IPS DF 6.9 (cell line): ENCODE measurements around the gene COL4A1.

ENCODE experiments used
- DNase-seq: peaks from one replicate; pipeline ENCODE4 v3.0.0-alpha.2; 2013; ENCODE audit warnings: low read depth, low spot score
- H3K27ac ChIP-seq: one replicate; pipeline ENCODE4 v1.5.1; 2013; ENCODE audit warnings: low read length, control low read depth
- H3K27me3 ChIP-seq: 2 replicates; pipeline ENCODE4 v1.6.1; 2013; ENCODE audit warnings: mild to moderate bottlenecking, low read length; ENCODE audit not compliant: control insufficient read depth, insufficient read depth
- H3K36me3 ChIP-seq: 2 replicates; pipeline ENCODE4 v1.6.1; 2013; ENCODE audit warnings: low read length; ENCODE audit not compliant: control insufficient read depth, insufficient read depth
- H3K4me1 ChIP-seq: 2 replicates; pipeline ENCODE4 v1.6.1; 2013; ENCODE audit warnings: low read length; ENCODE audit not compliant: control insufficient read depth, insufficient read depth
- H3K4me3 ChIP-seq: 2 replicates; pipeline ENCODE4 v1.5.1; 2013; ENCODE audit warnings: mild to moderate bottlenecking, low read length
- H3K9me3 ChIP-seq: 2 replicates; pipeline ENCODE4 v1.6.1; 2013; ENCODE audit warnings: low read length, inconsistent platforms; ENCODE audit not compliant: control insufficient read depth, insufficient read depth
- WGBS: extraction: QIAGEN DNeasy Blood & Tissue Kit; methylation state at CpG from one replicate; pipeline ENCODE4 v1.1.7; 2013; ENCODE audit warnings: mixed read lengths, missing lambda C conversion rate; ENCODE audit not compliant: insufficient read length, insufficient coverage; 5-methylcytosine and 5-hydroxymethylcytosine counted together

COL4A1 gene

DNA sequence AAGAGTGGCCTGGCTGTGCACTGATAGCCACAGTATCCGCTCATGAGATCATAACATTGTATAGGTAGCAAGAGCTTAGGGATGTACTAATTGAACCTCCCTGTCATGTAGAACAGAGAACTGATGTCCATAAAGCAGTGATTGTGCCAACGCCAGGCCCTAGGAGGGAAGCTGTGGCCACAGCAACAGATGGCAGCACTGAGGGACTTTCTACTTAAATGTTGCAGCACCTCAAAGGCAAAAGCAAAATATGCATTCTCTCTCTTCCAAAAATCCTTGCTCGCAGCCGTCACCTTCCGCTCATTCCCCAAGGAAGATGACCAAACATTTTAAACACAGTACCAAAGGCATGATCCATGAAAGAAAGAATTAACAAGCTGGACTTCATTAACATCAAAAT lies 32.3 kb downstream of the COL4A1 start:
- no peak for DNase-seq
- no peak overlapping the region for H3K27ac ChIP-seq
- WGBS, result no CpG with 5 or more reads among the region's 5 CpGs
- no peaks in the 10 kb centered on the region for H3K36me3 ChIP-seq
- H3K9me3 ChIP-seq, result no peaks in the 10 kb centered on the region
- H3K4me3 ChIP-seq, result no peak overlapping the region
- no peaks in the 10 kb centered on the region for H3K27me3 ChIP-seq
- no peaks in the 10 kb centered on the region for H3K4me1 ChIP-seq

DNA sequence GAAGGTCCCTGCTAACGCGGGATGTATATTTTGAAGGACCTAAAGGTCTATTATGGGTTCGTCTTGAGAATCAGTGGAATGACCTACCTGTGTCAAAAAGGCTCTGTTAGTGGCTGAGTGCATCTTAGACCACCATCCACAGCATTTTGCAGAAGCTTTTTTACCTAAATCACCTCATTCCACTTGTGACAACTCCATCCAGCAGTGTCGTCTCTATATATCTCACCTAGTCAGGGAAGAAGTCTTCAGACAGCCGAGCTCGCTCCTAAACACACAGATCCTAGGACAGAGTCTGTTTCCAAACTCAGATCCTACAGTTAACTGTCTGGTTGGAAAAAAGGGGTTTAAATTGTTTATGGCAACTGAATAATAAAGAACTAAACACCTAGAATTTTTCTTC lies 33.7 kb downstream of the COL4A1 start:
- DNase-seq, result no peak
- WGBS, result no CpG with 5 or more reads among the region's 6 CpGs
- H3K27me3 ChIP-seq, result no peaks in the 10 kb centered on the region

DNA sequence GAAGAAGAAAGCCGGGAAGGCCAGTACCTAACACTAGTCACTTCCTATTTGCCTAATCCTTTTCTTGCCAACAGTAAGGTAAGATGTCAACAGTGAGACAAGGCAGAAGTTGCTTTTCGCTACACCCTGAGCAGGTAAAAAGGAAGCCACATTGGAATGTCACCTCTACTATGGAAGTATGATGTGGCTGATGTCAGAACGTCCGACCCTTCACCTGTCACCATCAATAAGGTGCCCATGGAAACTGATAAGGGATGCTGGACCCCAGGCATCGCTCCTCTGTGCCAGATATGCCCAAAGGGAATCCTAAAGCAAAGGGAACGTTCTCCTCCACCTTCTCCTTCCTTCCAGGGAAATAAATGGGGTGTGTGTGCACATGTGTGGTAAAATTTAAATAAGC lies 34.3 kb downstream of the COL4A1 start:
- no CpG with 5 or more reads among the region's 6 CpGs for WGBS
- Histone ChIP-seq H3K4me3 (no peak overlapping the region), H3K36me3 (no peaks in the 10 kb centered on the region), H3K9me3 (no peaks in the 10 kb centered on the region), H3K27me3 (no peaks in the 10 kb centered on the region), H3K27ac (no peak overlapping the region), H3K4me1 (no peaks in the 10 kb centered on the region)
- DNase-seq, result no peak

More for the DNA sequence above, 33.7 kb downstream of the COL4A1 start:
- H3K36me3 ChIP-seq, result no peaks in the 10 kb centered on the region
- H3K4me3 ChIP-seq, result no peak overlapping the region
- no peaks in the 10 kb centered on the region for H3K9me3 ChIP-seq
- H3K27ac ChIP-seq, result no peak overlapping the region
- no peaks in the 10 kb centered on the region for H3K4me1 ChIP-seq

GRCh38 chr13:110272227-110272626 lies 34.7 kb downstream of the COL4A1 start:
- Histone ChIP-seq H3K4me3 (no peak overlapping the region), H3K27ac (no peak overlapping the region), H3K36me3 (no peaks in the 10 kb centered on the region), H3K27me3 (no peaks in the 10 kb centered on the region), H3K9me3 (no peaks in the 10 kb centered on the region), H3K4me1 (no peaks in the 10 kb centered on the region)
- no CpG with 5 or more reads among the region's 5 CpGs for WGBS
- DNase-seq, result no peak

- no CpG with 5 or more reads among the region's 5 CpGs for WGBS
- no peaks in the 10 kb centered on the region for H3K27me3 ChIP-seq
- no peaks in the 10 kb centered on the region for H3K4me1 ChIP-seq
- H3K9me3 ChIP-seq, result no peaks in the 10 kb centered on the region
- no peak for DNase-seq
- no peaks in the 10 kb centered on the region for H3K36me3 ChIP-seq
- H3K27ac ChIP-seq, result no peak overlapping the region
- H3K4me3 ChIP-seq, result no peak overlapping the region
Measured at GRCh38 chr13:110271313-110271712, 35.6 kb downstream of the COL4A1 start.

- Histone ChIP-seq H3K4me3 (no peak overlapping the region), H3K4me1 (no peaks in the 10 kb centered on the region; the same call in none of the 2 replicates), H3K27me3 (no peaks in the 10 kb centered on the region), H3K36me3 (no peaks in the 10 kb centered on the region), H3K27ac (no peak overlapping the region), H3K9me3 (no peaks in the 10 kb centered on the region)
- WGBS, result no CpG with 5 or more reads among the region's 7 CpGs
- DNase-seq, result no peak
Measured at GRCh38 chr13:110270507-110270906, 36.5 kb downstream of the COL4A1 start.

GRCh38 chr13:110269509-110270185 lies 37.3 kb downstream of the COL4A1 start:
- Histone ChIP-seq H3K27me3 (no peaks in the 10 kb centered on the region), H3K4me1 (peaks cover 2% of the 10 kb centered on the region), H3K9me3 (no peaks in the 10 kb centered on the region), H3K36me3 (no peaks in the 10 kb centered on the region), H3K4me3 (no peak overlapping the region), H3K27ac (no peak overlapping the region)
- WGBS, result no CpG with 5 or more reads among the region's 14 CpGs
- no peak for DNase-seq

DNA sequence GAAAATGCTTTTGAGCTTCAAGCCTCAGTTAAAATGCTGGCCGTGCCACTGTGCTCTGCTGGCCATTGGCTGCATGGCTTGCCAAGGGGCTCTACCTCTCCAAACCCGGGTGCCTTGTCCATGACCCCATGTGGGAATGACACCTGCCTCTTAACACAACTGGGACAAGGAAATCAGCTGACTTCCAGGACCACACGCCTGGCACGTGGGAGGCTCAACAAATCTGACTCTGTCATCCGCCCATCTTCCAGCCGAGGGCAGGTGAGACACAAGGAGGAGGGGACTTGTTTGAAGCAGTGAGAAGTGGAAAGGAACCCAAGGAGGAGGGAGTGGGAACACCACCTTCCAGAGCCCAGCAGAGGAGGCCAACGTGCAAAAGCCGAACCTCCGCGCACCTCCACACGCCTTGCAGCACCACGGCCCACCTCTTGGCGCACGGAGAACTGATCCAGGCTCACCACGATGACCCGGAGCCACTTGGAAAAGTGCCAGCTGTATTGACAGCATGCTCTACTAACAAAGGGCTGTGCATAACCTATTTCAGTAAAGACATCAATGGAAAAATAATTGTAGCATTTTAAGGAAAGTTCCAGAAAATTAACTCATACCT lies 38.3 kb downstream of the COL4A1 start:
- no CpG with 5 or more reads among the region's 16 CpGs for WGBS
- Histone ChIP-seq H3K27me3 (no peaks in the 10 kb centered on the region), H3K4me3 (no peak overlapping the region), H3K27ac (no peak overlapping the region), H3K4me1 (peaks cover 3% of the 10 kb centered on the region), H3K9me3 (no peaks in the 10 kb centered on the region), H3K36me3 (no peaks in the 10 kb centered on the region)
- DNase-seq, result no peak

DNA sequence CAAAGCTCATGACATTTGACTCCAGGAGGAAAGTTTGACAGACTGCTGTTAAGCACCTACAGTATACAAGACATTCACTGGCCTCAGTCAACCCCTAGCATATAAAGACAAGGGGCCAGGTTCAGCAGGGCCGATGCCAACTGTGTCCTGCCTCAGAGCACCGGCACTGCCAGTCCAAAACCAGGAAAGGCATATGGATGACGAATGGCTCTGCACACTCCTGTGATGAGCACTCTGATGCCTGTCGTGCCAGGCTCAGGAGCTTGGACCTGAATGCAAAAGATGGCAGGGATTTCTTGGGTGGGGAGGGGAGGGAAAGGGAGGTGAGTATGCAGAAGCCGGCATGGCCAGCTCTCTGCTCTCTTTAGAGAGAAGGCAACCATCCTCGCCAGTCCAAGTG lies 38.9 kb downstream of the COL4A1 start:
- WGBS, result no CpG with 5 or more reads among the region's 6 CpGs
- no peak overlapping the region for H3K4me3 ChIP-seq

DNA sequence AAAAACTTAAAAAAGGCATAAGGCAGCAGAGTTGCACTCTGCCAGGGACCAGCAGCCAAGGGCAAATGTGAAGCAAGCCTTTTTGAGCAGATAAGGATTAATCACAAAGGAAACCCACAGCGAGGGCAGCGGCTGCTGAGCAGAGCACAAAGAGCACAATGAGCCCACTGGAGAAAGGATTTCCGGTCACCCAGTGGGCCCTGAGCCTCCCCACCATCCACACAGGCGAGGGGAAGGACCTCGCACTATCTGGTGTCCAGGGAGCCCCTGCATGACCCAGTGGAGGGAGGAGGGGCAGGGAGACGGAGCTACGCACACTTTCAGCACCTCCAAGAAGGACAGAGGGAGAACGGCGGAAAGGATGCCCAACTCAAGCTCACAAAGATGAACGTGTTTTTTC lies 40.0 kb downstream of the COL4A1 start:
- H3K27me3 ChIP-seq, result no peaks in the 10 kb centered on the region
- H3K4me1 ChIP-seq, result peaks cover 3% of the 10 kb centered on the region
- no CpG with 5 or more reads among the region's 10 CpGs for WGBS
- no peak overlapping the region for H3K4me3 ChIP-seq
- H3K9me3 ChIP-seq, result no peaks in the 10 kb centered on the region
- no peaks in the 10 kb centered on the region for H3K36me3 ChIP-seq
- no peak for DNase-seq
- H3K27ac ChIP-seq, result no peak overlapping the region

More for the DNA sequence above, 38.9 kb downstream of the COL4A1 start:
- no peak overlapping the region for H3K27ac ChIP-seq
- no peaks in the 10 kb centered on the region for H3K27me3 ChIP-seq
- peaks cover 3% of the 10 kb centered on the region for H3K4me1 ChIP-seq
- H3K9me3 ChIP-seq, result no peaks in the 10 kb centered on the region
- no peak for DNase-seq
- no peaks in the 10 kb centered on the region for H3K36me3 ChIP-seq

DNA sequence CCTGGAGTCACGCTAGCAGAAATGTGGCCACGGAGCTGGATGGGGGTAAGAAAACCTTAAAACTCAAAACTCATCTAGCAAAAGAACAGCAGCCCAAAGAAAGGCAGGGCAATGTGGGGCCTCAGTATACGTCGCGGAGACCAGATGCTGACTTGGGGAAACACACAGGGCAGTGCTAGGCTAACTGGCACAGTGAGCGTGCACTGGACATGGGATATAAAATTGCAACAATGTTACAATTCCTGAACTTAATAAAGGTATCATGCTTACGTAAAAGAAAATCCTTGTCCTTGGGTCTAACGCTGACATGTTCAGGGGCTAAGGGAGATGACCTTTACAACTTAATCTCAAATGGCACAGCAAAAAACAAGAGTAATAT lies 40.5 kb downstream of the COL4A1 start:
- Histone ChIP-seq H3K4me3 (no peak overlapping the region), H3K4me1 (peaks cover 6% of the 10 kb centered on the region), H3K9me3 (no peaks in the 10 kb centered on the region), H3K27me3 (no peaks in the 10 kb centered on the region), H3K36me3 (no peaks in the 10 kb centered on the region), H3K27ac (no peak overlapping the region)
- no peak for DNase-seq
- no CpG with 5 or more reads among the region's 8 CpGs for WGBS
